ENCODE results near the gene NSRP1. TPM values are rescaled to one million over a fixed set of nuclear protein-coding genes. Genes with fewer than 3 reads are reported as not detected.
"Not testable (repeated sequence)": the region's sequence is repeated elsewhere in the genome, so short reads cannot be mapped to it uniquely, and the experiment has no call there.

Gene NSRP1
- total RNA-seq, 1 donor from 2014 or later, result 17.2 TPM

- DNase-seq (no peak), ATAC-seq (ENCODE audit: poor library complexity) (no peak)
- intact Hi-C loops (cut with DNase I), result no loop called here
These were observed 94.3 kb downstream of the NSRP1 start for GRCh38 chr17:30210901-30211300.

GRCh38 chr17:30211371-30211770, 94.8 kb downstream of the NSRP1 start:
- intact Hi-C loops (cut with DNase I), result no loop called here
- DNase-seq (no peak), ATAC-seq (ENCODE audit: poor library complexity) (no peak)

- DNase-seq (no peak), ATAC-seq (ENCODE audit: poor library complexity) (no peak)
- intact Hi-C loops (cut with DNase I), result no loop called here
These were observed 96.1 kb downstream of the NSRP1 start for GRCh38 chr17:30212750-30213149.

GRCh38 chr17:30217054-30217453, 100.4 kb downstream of the NSRP1 start:
- no peak for DNase-seq
- intact Hi-C loops (cut with DNase I), result no loop called here
- no peak for ATAC-seq (ENCODE audit: poor library complexity)

- intact Hi-C loops (cut with DNase I), result no loop called here
- ATAC-seq (ENCODE audit: poor library complexity), result no peak
- DNase-seq, result no peak
These were observed 101.2 kb downstream of the NSRP1 start for GRCh38 chr17:30217746-30218245.

GRCh38 chr17:30218799-30219198, 102.2 kb downstream of the NSRP1 start:
- DNase-seq, result no peak
- ATAC-seq (ENCODE audit: poor library complexity), result no peak
- intact Hi-C loops (cut with DNase I), result no loop called here

- DNase-seq, result no peak
- intact Hi-C loops (cut with DNase I), result no loop called here
- no peak for ATAC-seq (ENCODE audit: poor library complexity)
These were observed 102.7 kb downstream of the NSRP1 start for GRCh38 chr17:30219315-30219714.

GRCh38 chr17:30219833-30220232, 103.2 kb downstream of the NSRP1 start:
- ATAC-seq (ENCODE audit: poor library complexity) (no peak), DNase-seq (no peak)
- intact Hi-C loops (cut with DNase I), result no loop called here

GRCh38 chr17:30220414-30220813, 103.8 kb downstream of the NSRP1 start:
- DNase-seq (no peak), ATAC-seq (ENCODE audit: poor library complexity) (no peak)
- intact Hi-C loops (cut with DNase I), result no loop called here

- ATAC-seq (ENCODE audit: poor library complexity), result no peak
- DNase-seq, result no peak
- intact Hi-C loops (cut with DNase I), result no loop called here
These were observed 104.7 kb downstream of the NSRP1 start for GRCh38 chr17:30221346-30221745.

- ATAC-seq (ENCODE audit: poor library complexity) (no peak), DNase-seq (no peak)
- intact Hi-C loops (cut with DNase I), result no loop called here
These were observed 105.6 kb downstream of the NSRP1 start for GRCh38 chr17:30222251-30222650.

- DNase-seq, result no peak
- no peak for ATAC-seq (ENCODE audit: poor library complexity)
- intact Hi-C loops (cut with DNase I), result no loop called here
These were observed 106.1 kb downstream of the NSRP1 start for GRCh38 chr17:30222721-30223175.

- DNase-seq (no peak), ATAC-seq (ENCODE audit: poor library complexity) (no peak)
- intact Hi-C loops (cut with DNase I), result no loop called here
These were observed 107.9 kb downstream of the NSRP1 start for GRCh38 chr17:30224419-30224960.

GRCh38 chr17:30225112-30225511, 108.5 kb downstream of the NSRP1 start:
- no peak for DNase-seq
- intact Hi-C loops (cut with DNase I), result no loop called here
- ATAC-seq (ENCODE audit: poor library complexity), result no peak

- ATAC-seq (ENCODE audit: poor library complexity) (no peak), DNase-seq (no peak)
- intact Hi-C loops (cut with DNase I), result no loop called here
These were observed 109.4 kb downstream of the NSRP1 start for GRCh38 chr17:30225919-30226553.

- DNase-seq (no peak), ATAC-seq (ENCODE audit: poor library complexity) (no peak)
- intact Hi-C loops (cut with DNase I), result no loop called here
These were observed 110.3 kb downstream of the NSRP1 start for GRCh38 chr17:30226878-30227277.

- DNase-seq (no peak), ATAC-seq (ENCODE audit: poor library complexity) (no peak)
- intact Hi-C loops (cut with DNase I), result no loop called here
These were observed 111.4 kb downstream of the NSRP1 start for GRCh38 chr17:30228011-30228410.

GRCh38 chr17:30229012-30229411, 112.4 kb downstream of the NSRP1 start:
- ATAC-seq (ENCODE audit: poor library complexity), result no peak
- intact Hi-C loops (cut with DNase I), result no loop called here
- DNase-seq, result no peak

GRCh38 chr17:30230009-30230408, 113.4 kb downstream of the NSRP1 start:
- ATAC-seq (ENCODE audit: poor library complexity); intact Hi-C loops (cut with DNase I); DNase-seq: not testable (repeated sequence)

GRCh38 chr17:30230596-30231125, 114.0 kb downstream of the NSRP1 start:
- ATAC-seq (ENCODE audit: poor library complexity) (no peak), DNase-seq (no peak)
- intact Hi-C loops (cut with DNase I), result no loop called here

Measured in Right ventricle myocardium superior (tissue), 1 donor.